Endodermal cell (in vitro differentiated cells): ENCODE measurements around the gene TREH. TPM values are rescaled to one million over a fixed set of nuclear protein-coding genes. Genes with fewer than 3 reads are reported as not detected.
"Not testable (repeated sequence)": the region's sequence is repeated elsewhere in the genome, so short reads cannot be mapped to it uniquely, and the experiment has no call there.

Experiments used
- DNase-seq: peaks from one replicate; pipeline ENCODE4 v3.0.0-alpha.2; 2017
- H3K27ac ChIP-seq: 2 replicates; pipeline ENCODE4 v1.5.1; 2013; ENCODE audit warnings: mild to moderate bottlenecking, low read depth, low read length, moderate library complexity
- H3K27me3 ChIP-seq: 2 replicates; pipeline ENCODE4 v1.6.1; 2013; ENCODE audit warnings: mild to moderate bottlenecking, low read length, moderate library complexity; ENCODE audit not compliant: insufficient read depth, control insufficient read depth, poor library complexity, severe bottlenecking
- H3K36me3 ChIP-seq: 2 replicates; pipeline ENCODE4 v1.7.0; 2013; ENCODE audit warnings: mild to moderate bottlenecking, low read length, moderate library complexity; ENCODE audit not compliant: control insufficient read depth, insufficient read depth
- H3K4me1 ChIP-seq: one replicate; pipeline ENCODE4 v1.7.0; 2013; ENCODE audit warnings: low read length; ENCODE audit not compliant: control insufficient read depth, insufficient read depth
- H3K4me3 ChIP-seq: 2 replicates; pipeline ENCODE4 v1.5.1; 2013; ENCODE audit warnings: mild to moderate bottlenecking, low read length, moderate library complexity
- H3K9ac ChIP-seq: 2 replicates; pipeline ENCODE4 v1.6.1; 2013; ENCODE audit warnings: mild to moderate bottlenecking, low read length, moderate library complexity; ENCODE audit not compliant: poor library complexity, severe bottlenecking; ENCODE audit errors: extremely low read depth
- H3K9me3 ChIP-seq: 2 replicates; pipeline ENCODE4 v1.6.1; 2013; ENCODE audit warnings: mild to moderate bottlenecking, low read length, moderate library complexity; ENCODE audit not compliant: control insufficient read depth
- H3K27ac Mint-ChIP-seq: 2 replicates; pipeline ENCODE4 v1.8.0; 2020; ENCODE audit warnings: mixed read lengths
- H3K27me3 Mint-ChIP-seq: 2 replicates; pipeline ENCODE4 v1.8.0; 2021; ENCODE audit warnings: mild to moderate bottlenecking, mixed read lengths; ENCODE audit not compliant: insufficient read depth
- H3K36me3 Mint-ChIP-seq: 2 replicates; pipeline ENCODE4 v1.8.0; 2020; ENCODE audit warnings: low read depth, mixed read lengths
- H3K4me1 Mint-ChIP-seq: 2 replicates; pipeline ENCODE4 v1.8.0; 2020; ENCODE audit warnings: mixed read lengths
- H3K4me3 Mint-ChIP-seq: 2 replicates; pipeline ENCODE4 v1.8.0; 2020; ENCODE audit warnings: mild to moderate bottlenecking, moderate library complexity, mixed read lengths
- H3K9me3 Mint-ChIP-seq: 2 replicates; pipeline ENCODE4 v1.8.0; 2020; ENCODE audit warnings: mild to moderate bottlenecking, mixed read lengths
- CTCF ChIP-seq: fragments of 200-600 bp; sonication (generic); conservative IDR thresholded peaks from 2 replicates; pipeline ENCODE4 v1.5.0; 2021; ENCODE audit warnings: antibody characterized with exemption, mild to moderate bottlenecking
- WGBS, 2 experiments: methylation state at CpG; one replicate each; pipeline versions ENCODE4 v1.1.5 to v1.1.7; 2013; ENCODE audit warnings: missing lambda C conversion rate in 2 of 2, mixed read lengths in 1 of 2; ENCODE audit not compliant: insufficient coverage in 1 of 2, insufficient read length in 1 of 2; 5-methylcytosine and 5-hydroxymethylcytosine counted together
- total RNA-seq, 2 donors: library from RNA; stranded (reverse); fragmentation: NEBNext Ultra II Directional in 1 of 2; extraction: Animal tissue kit (Norgen Biotek cat#: 25700) in 1 of 2; gene quantifications; 2 replicates in 1 of 2; 3 replicates in 1 of 2; pipeline ENCODE4 v1.2.1, GENCODE V29; 2021

TREH gene
- total RNA-seq, 2 donors from 2014 or later: not detected

GRCh38 chr11:118689852-118690552, 10.6 kb upstream of the TREH start:
- Histone ChIP-seq H3K36me3 (no peaks in the 10 kb centered on the region), H3K27ac (no peak overlapping the region), H3K9ac (no peak overlapping the region), H3K4me3 (peak overlapping the region; percentile 74), H3K9me3 (no peaks in the 10 kb centered on the region), H3K4me1 (no peaks in the 10 kb centered on the region), H3K27me3 (no peaks in the 10 kb centered on the region)
- Mint-ChIP-seq H3K27me3 (peaks cover 29% of the 10 kb centered on the region), H3K4me1 (peaks cover 26% of the 10 kb centered on the region), H3K27ac (peak overlapping the region; percentile 92), H3K9me3 (no peaks in the 10 kb centered on the region), H3K36me3 (no peaks in the 10 kb centered on the region), H3K4me3 (peak overlapping the region; percentile 60)
- peak; percentile 99 for DNase-seq
- TF ChIP-seq CTCF: peak; percentile 87
- WGBS, 2 experiments: 9 to 21% methylated on average over 14 to 30 of the region's 30 CpGs

GRCh38 chr11:118689503-118689851, 10.0 kb upstream of the TREH start:
- TF ChIP-seq CTCF: no peak
- Histone ChIP-seq H3K36me3 (no peaks in the 10 kb centered on the region), H3K9me3 (no peaks in the 10 kb centered on the region), H3K4me3 (no peak overlapping the region), H3K9ac (no peak overlapping the region), H3K27me3 (no peaks in the 10 kb centered on the region), H3K4me1 (no peaks in the 10 kb centered on the region), H3K27ac (no peak overlapping the region)
- 35 to 100% methylated on average over 1 to 8 of the region's 9 CpGs for WGBS, 2 experiments
- H3K4me1 Mint-ChIP-seq: peaks cover 26% of the 10 kb centered on the region
- no peaks in the 10 kb centered on the region for H3K36me3 Mint-ChIP-seq
- no peaks in the 10 kb centered on the region for H3K9me3 Mint-ChIP-seq
- DNase-seq: no peak
- H3K27me3 Mint-ChIP-seq: peaks cover 29% of the 10 kb centered on the region
- no peak overlapping the region for H3K27ac Mint-ChIP-seq
- peak overlapping the region; percentile 60 for H3K4me3 Mint-ChIP-seq

- H3K27me3 Mint-ChIP-seq: peaks cover 29% of the 10 kb centered on the region
- WGBS, 2 experiments: 94 to 96% methylated on average over 24 to 41 of the region's 41 CpGs
- H3K27me3 ChIP-seq: no peaks in the 10 kb centered on the region
- peak overlapping the region; percentile 60 for H3K4me3 Mint-ChIP-seq
- peaks cover 26% of the 10 kb centered on the region for H3K4me1 Mint-ChIP-seq
- H3K9ac ChIP-seq: no peak overlapping the region
- H3K27ac ChIP-seq: no peak overlapping the region
- no peak for TF ChIP-seq CTCF
- H3K4me1 ChIP-seq: no peaks in the 10 kb centered on the region
- DNase-seq: no peak
- H3K9me3 Mint-ChIP-seq: no peaks in the 10 kb centered on the region
- H3K36me3 Mint-ChIP-seq: no peaks in the 10 kb centered on the region
- no peaks in the 10 kb centered on the region for H3K9me3 ChIP-seq
- no peak overlapping the region for H3K4me3 ChIP-seq
- no peak overlapping the region for H3K27ac Mint-ChIP-seq
- no peaks in the 10 kb centered on the region for H3K36me3 ChIP-seq
Observed at GRCh38 chr11:118688851-118689502, 9.5 kb upstream of the TREH start.

- peaks cover 23% of the 10 kb centered on the region for H3K4me1 Mint-ChIP-seq
- WGBS, 2 experiments: 89 to 95% methylated on average over 8 to 10 of the region's 10 CpGs
- not testable (repeated sequence) for H3K27me3 ChIP-seq, H3K9me3 Mint-ChIP-seq, H3K4me3 Mint-ChIP-seq, H3K4me3 ChIP-seq, H3K36me3 Mint-ChIP-seq, DNase-seq, H3K27ac ChIP-seq, H3K27ac Mint-ChIP-seq, H3K36me3 ChIP-seq, H3K4me1 ChIP-seq, H3K9me3 ChIP-seq, H3K9ac ChIP-seq
- H3K27me3 Mint-ChIP-seq: peaks cover 26% of the 10 kb centered on the region
Observed at GRCh38 chr11:118688339-118688738, 8.9 kb upstream of the TREH start.
